NB4 (cell line): Measurements from ENCODE around the gene CHST11.

ENCODE experiments used
- POLR2A ChIP-seq: IDR thresholded peaks from 2 replicates; pipeline ENCODE4 v1.6.1; 2011; ENCODE audit warnings: mild to moderate bottlenecking; ENCODE audit not compliant: insufficient read length; ENCODE audit errors: extremely low read depth
- TF ChIP-seq, protein P1 (sequence below): IDR thresholded peaks from one replicate; pipeline ENCODE4 v1.5.1; 2012; ENCODE audit warnings: low read depth, low read length

DNA sequence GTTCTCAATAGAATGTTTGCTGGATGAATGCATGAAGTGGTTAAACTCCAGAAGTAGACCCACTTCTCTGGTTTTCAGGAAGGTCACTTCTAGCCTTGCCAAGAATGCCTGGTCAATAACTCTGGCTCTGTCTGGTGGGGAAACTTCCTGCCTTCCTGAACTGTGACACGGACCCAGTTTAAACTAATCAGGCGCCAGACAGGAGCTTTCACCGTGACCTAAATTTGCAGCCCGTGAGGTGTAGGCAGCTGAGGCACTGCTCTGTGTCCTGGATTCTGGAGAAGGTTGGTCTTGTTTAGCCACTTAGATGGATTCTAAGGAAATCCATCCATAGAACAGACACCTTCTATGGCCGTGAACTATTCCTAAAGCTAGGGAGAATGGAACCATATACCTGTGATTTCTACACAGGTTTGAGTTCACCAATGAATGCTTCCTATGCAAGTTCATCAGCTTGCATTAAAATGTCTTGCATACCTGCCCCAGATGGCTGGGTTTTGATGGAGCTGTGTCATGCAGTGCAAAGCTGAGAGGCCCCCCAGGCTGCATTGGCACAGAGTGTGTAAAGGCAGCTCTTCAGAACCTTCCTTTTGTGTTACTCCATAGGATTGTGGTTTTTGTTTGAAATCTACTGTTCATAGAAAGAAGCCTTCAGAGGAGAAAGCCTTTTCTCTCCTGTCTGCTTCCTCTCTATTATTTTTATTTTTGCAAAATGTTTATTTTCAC lies 4.4 kb downstream of the CHST11 start:
- TF ChIP-seq, protein P1, sequence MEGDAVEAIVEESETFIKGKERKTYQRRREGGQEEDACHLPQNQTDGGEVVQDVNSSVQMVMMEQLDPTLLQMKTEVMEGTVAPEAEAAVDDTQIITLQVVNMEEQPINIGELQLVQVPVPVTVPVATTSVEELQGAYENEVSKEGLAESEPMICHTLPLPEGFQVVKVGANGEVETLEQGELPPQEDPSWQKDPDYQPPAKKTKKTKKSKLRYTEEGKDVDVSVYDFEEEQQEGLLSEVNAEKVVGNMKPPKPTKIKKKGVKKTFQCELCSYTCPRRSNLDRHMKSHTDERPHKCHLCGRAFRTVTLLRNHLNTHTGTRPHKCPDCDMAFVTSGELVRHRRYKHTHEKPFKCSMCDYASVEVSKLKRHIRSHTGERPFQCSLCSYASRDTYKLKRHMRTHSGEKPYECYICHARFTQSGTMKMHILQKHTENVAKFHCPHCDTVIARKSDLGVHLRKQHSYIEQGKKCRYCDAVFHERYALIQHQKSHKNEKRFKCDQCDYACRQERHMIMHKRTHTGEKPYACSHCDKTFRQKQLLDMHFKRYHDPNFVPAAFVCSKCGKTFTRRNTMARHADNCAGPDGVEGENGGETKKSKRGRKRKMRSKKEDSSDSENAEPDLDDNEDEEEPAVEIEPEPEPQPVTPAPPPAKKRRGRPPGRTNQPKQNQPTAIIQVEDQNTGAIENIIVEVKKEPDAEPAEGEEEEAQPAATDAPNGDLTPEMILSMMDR, result no peak
- peak; percentile 19 for TF ChIP-seq POLR2A
